Measurements from ENCODE around the gene MEF2A. TPM values are rescaled to one million over a fixed set of nuclear protein-coding genes. Genes with fewer than 3 reads are reported as not detected.

MEF2A gene
- total RNA-seq, 1 experiment from 2014 or later = 30.7 TPM

DNA sequence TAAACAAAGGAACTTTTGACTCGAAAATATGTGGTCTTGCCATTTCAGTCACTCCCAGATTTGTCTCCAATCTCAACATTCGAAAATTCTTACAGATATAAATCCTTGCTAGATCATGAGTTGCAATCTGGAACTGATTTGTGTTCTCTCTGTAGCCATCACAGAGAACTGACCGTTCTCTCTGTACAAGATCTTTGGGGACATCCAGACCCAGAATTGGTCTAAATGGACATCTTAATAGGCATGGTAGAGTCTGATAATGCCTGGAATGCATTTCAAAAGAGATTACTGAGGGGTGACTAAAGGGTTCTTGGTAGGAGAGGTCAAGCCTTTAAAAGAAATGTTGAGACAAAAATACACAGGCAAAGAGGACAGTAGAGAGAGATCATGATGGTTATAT is 7.2 kb upstream of the MEF2A start (continued):
- TF ChIP-seq, protein P1, sequence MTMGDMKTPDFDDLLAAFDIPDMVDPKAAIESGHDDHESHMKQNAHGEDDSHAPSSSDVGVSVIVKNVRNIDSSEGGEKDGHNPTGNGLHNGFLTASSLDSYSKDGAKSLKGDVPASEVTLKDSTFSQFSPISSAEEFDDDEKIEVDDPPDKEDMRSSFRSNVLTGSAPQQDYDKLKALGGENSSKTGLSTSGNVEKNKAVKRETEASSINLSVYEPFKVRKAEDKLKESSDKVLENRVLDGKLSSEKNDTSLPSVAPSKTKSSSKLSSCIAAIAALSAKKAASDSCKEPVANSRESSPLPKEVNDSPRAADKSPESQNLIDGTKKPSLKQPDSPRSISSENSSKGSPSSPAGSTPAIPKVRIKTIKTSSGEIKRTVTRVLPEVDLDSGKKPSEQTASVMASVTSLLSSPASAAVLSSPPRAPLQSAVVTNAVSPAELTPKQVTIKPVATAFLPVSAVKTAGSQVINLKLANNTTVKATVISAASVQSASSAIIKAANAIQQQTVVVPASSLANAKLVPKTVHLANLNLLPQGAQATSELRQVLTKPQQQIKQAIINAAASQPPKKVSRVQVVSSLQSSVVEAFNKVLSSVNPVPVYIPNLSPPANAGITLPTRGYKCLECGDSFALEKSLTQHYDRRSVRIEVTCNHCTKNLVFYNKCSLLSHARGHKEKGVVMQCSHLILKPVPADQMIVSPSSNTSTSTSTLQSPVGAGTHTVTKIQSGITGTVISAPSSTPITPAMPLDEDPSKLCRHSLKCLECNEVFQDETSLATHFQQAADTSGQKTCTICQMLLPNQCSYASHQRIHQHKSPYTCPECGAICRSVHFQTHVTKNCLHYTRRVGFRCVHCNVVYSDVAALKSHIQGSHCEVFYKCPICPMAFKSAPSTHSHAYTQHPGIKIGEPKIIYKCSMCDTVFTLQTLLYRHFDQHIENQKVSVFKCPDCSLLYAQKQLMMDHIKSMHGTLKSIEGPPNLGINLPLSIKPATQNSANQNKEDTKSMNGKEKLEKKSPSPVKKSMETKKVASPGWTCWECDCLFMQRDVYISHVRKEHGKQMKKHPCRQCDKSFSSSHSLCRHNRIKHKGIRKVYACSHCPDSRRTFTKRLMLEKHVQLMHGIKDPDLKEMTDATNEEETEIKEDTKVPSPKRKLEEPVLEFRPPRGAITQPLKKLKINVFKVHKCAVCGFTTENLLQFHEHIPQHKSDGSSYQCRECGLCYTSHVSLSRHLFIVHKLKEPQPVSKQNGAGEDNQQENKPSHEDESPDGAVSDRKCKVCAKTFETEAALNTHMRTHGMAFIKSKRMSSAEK (CRISPR knock-in tag; IDR thresholded peaks at IDR 0.05; ENCODE audit: borderline replicate concordance) = no peak
- TF ChIP-seq, protein P2, sequence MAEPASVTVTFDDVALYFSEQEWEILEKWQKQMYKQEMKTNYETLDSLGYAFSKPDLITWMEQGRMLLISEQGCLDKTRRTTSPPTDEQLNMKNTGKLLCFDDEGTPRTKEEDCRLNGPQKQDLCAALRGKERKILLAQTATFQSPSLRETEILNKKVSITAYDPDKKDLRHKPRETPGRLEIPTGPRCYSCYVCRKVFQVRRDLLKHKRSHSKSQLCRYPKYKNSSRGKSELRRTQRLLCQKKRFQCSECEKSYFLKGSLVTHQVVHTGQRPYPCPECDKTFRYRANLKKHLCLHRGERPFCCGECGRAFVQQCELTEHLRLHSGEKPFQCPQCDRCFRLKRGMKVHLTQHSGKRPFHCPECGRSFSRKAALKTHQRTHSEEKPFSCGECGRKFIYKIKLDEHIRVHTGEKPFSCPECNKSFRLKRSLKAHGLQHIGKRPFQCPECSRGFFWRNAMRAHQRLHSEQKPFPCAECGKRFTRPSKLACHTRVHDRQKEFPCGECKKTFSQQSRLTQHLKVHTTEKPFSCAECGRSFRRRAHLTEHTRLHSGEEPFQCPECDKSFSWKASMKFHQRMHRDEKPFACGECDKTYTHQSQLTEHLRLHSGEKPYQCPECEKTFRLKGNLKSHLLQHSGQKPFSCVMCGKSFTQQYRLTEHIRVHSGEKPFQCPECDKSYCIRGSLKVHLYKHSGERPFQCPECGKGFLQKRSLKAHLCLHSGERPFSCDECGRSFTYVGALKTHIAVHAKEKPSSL (CRISPR knock-in tag; conservative IDR thresholded peaks at IDR 0.05) = no peak
- TF ChIP-seq ESRRA (CRISPR knock-in tag; IDR thresholded peaks at IDR 0.05; ENCODE audit: borderline replicate concordance) = no peak
- TF ChIP-seq, protein P3, sequence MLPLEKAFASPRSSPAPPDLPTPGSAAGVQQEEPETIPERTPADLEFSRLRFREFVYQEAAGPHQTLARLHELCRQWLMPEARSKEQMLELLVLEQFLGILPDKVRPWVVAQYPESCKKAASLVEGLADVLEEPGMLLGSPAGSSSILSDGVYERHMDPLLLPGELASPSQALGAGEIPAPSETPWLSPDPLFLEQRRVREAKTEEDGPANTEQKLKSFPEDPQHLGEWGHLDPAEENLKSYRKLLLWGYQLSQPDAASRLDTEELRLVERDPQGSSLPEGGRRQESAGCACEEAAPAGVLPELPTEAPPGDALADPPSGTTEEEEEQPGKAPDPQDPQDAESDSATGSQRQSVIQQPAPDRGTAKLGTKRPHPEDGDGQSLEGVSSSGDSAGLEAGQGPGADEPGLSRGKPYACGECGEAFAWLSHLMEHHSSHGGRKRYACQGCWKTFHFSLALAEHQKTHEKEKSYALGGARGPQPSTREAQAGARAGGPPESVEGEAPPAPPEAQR (CRISPR knock-in tag; IDR thresholded peaks at IDR 0.05) = no peak
- no peak for TF ChIP-seq PRRX2 (CRISPR knock-in tag; IDR thresholded peaks at IDR 0.05)
- no peak for TF ChIP-seq ZNF138 (CRISPR knock-in tag; conservative IDR thresholded peaks at IDR 0.05)
- TF ChIP-seq, protein P4, sequence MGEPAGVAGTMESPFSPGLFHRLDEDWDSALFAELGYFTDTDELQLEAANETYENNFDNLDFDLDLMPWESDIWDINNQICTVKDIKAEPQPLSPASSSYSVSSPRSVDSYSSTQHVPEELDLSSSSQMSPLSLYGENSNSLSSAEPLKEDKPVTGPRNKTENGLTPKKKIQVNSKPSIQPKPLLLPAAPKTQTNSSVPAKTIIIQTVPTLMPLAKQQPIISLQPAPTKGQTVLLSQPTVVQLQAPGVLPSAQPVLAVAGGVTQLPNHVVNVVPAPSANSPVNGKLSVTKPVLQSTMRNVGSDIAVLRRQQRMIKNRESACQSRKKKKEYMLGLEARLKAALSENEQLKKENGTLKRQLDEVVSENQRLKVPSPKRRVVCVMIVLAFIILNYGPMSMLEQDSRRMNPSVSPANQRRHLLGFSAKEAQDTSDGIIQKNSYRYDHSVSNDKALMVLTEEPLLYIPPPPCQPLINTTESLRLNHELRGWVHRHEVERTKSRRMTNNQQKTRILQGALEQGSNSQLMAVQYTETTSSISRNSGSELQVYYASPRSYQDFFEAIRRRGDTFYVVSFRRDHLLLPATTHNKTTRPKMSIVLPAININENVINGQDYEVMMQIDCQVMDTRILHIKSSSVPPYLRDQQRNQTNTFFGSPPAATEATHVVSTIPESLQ (CRISPR knock-in tag; IDR thresholded peaks at IDR 0.05) = no peak
- no peak for TF ChIP-seq CREM (CRISPR knock-in tag; IDR thresholded peaks at IDR 0.05)
- TF ChIP-seq SMAD4 (CRISPR knock-in tag; IDR thresholded peaks at IDR 0.05) = no peak
- TF ChIP-seq, protein P5, sequence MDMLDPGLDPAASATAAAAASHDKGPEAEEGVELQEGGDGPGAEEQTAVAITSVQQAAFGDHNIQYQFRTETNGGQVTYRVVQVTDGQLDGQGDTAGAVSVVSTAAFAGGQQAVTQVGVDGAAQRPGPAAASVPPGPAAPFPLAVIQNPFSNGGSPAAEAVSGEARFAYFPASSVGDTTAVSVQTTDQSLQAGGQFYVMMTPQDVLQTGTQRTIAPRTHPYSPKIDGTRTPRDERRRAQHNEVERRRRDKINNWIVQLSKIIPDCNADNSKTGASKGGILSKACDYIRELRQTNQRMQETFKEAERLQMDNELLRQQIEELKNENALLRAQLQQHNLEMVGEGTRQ (CRISPR knock-in tag; IDR thresholded peaks at IDR 0.05) = no peak
- no peak for TF ChIP-seq EMX1 (CRISPR knock-in tag; IDR thresholded peaks at IDR 0.05)
- TF ChIP-seq TP53 (CRISPR knock-in tag; IDR thresholded peaks at IDR 0.05) = no peak

DNA sequence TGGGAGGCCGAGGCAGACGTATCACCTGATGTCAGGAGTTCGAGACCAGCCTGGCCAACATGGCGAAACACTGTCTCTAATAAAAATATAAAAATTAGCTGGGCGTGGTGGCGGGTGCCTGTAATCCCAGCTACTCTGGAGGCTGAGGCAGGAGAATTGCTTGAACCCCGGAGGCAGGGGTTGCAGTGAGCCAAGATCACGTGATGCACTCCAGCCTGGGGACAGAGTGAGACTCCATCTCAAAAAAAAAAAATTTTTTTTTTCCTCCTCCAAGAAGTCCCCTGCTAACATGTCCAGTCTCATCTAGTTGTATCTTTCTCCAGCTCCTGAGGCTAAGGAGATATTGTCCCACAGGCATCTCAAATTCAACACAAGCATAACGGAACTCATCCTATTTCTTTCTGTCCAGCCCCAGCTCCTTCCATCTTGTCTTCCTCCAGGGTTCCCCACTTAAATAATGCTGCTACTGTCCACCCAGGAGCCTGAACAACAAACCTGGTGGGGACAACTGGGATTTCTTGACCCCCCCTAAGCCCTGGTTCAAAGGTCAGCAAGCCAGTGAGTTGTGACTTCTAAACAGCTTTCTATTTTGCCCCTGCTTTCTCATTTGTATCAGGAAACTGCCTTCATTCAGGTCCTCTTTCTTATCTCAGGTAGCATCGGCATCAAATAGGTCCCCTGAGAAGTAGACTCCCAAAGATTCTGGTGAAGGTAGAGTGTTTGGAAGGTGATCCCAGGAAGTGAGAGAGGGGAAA is 4.1 kb upstream of the MEF2A start:
- no peak for ATAC-seq
- H3K4me3 Mint-ChIP-seq = no peak overlapping the region
- H3K27me3 Mint-ChIP-seq (ENCODE audit: low read depth) = no peaks in the 10 kb centered on the region
- no peak for TF ChIP-seq JAZF1 (CRISPR knock-in tag; IDR thresholded peaks at IDR 0.05)
- DNase-seq (ENCODE audit: low spot score) = no peak
- peaks cover 28% of the 10 kb centered on the region for H3K4me1 Mint-ChIP-seq
- H3K27ac Mint-ChIP-seq = no peak overlapping the region
- no peaks in the 10 kb centered on the region for H3K36me3 Mint-ChIP-seq
- peaks cover under 1% of the 10 kb centered on the region; the same call in 1 of the 2 replicates for H3K9me3 Mint-ChIP-seq
- CTCF ChIA-PET = interaction anchor here (3.7 kb wide), 1 partner anchor 142 kb away, joined by 24 read pairs; no protein-coding TSS in a partner anchor
- POLR2A ChIA-PET = no interaction called here
